ENCODE data around the gene ATP8A2.

GRCh38 chr13:25354377-25354776 lies 17.4 kb upstream of the ATP8A2 start:
- no peak for TF ChIP-seq CTCF (IDR thresholded peaks at IDR 0.05)
- TF ChIP-seq POLR2A (IDR thresholded peaks at IDR 0.05) = no peak
- TF ChIP-seq EP300 (IDR thresholded peaks at IDR 0.05) = no peak
- TF ChIP-seq POLR2AphosphoS5 (IDR thresholded peaks at IDR 0.05) = no peak

Data from upper lobe of left lung (tissue), 4 donors.